CD1c-positive myeloid dendritic cell (primary cell): ENCODE data around the gene PBRM1.
A peak's percentile ranks its signal among the peaks of the same experiment; 100 is the strongest.

Source experiments
- DNase-seq: peaks from one replicate; pipeline ENCODE4 v3.0.0-alpha.2; 2016; ENCODE audit errors: extremely low spot score

The PBRM1 gene

DNA sequence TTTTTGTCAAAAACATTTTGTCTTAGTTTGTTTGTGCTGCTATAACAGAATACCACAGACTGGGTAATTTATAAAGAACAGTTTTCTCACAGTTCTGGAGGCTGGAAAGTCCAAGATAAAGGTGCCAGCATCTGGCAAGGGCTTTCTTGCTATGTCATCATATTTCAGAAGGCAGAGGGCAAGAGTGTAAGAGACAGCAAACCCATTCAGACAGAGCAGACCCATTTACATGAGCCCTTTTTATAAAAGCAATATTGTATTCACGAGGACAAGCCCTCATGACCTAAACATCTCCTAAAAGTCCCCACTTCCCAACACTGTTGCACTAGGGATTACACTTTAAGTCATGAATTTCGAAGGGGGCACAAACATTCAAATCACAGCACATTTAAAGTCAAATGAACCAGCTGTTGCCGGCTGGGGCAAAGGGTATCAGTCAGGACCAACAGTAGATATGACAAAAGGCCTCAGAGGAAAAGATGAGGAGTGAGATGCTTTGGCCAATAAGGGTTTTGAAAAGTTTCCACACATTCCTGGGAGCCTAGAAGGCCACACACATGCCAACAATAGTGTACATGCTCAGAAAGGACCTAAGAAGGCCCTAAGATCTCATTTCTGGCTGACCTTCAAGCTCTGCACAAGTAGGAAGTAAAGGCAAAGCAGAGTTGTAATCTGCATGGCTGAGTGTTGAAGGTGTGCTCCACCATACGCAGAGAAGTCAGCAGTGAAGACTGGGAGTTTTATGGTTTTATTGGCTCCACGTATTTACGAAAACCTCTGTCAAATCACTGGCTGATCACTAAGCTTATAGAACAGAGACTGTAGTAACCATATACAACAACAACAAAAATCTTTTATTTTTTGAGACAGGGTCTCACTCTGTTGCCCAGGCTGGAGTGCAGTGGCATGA is 111.4 kb downstream of the PBRM1 start:
- DNase-seq = no peak

- DNase-seq = no peak
These were observed 113.5 kb downstream of the PBRM1 start for GRCh38 chr3:52572221-52572620.

DNA sequence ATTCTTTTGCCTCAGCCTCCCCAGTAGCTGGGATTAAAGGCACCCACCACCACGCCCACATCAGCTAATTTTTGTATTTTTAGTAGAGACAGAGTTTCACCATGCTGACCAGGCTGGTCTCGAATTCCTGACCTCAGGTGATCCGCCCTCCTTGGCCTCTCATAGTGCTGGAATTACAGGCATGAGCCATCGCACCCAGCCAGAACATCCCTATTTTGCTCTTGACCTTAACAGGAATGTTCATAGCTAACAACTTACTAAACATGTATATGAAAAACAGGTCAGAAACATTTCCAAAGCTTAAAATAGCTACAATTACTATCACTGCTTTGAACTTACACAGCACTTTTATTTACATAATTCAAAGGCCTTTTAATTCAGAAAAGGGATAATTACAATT is 115.6 kb downstream of the PBRM1 start:
- no peak for DNase-seq

- DNase-seq = no peak
These were observed 117.6 kb downstream of the PBRM1 start for GRCh38 chr3:52568069-52568468.

DNA sequence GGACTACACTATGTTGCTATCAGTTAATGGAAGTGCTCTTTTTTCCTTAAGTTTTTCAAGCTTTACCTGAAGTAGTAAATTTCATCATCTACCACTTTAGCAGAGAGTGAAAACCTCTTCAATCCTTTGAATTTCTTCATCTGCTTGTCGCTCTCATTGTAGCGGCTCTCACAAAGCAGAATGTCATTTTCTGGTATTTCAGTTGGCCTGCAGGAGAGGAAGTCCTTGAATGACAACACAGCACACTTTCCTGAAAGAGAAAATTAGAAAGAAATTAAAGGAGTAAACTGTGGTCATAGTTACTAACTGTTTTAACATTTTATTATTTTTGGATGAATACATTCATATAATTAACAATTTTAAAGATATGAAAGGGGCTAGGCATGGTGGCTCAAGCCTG is 121.7 kb downstream of the PBRM1 start:
- no peak for DNase-seq

- DNase-seq = no peak
These were observed 124.5 kb downstream of the PBRM1 start for GRCh38 chr3:52561028-52561747.

- no peak for DNase-seq
These were observed 127.3 kb downstream of the PBRM1 start for GRCh38 chr3:52558436-52558835.

GRCh38 chr3:52557011-52557960 is 128.4 kb downstream of the PBRM1 start:
- no peak for DNase-seq

- no peak for DNase-seq
These were observed 130.7 kb downstream of the PBRM1 start for GRCh38 chr3:52555056-52555455.

DNA sequence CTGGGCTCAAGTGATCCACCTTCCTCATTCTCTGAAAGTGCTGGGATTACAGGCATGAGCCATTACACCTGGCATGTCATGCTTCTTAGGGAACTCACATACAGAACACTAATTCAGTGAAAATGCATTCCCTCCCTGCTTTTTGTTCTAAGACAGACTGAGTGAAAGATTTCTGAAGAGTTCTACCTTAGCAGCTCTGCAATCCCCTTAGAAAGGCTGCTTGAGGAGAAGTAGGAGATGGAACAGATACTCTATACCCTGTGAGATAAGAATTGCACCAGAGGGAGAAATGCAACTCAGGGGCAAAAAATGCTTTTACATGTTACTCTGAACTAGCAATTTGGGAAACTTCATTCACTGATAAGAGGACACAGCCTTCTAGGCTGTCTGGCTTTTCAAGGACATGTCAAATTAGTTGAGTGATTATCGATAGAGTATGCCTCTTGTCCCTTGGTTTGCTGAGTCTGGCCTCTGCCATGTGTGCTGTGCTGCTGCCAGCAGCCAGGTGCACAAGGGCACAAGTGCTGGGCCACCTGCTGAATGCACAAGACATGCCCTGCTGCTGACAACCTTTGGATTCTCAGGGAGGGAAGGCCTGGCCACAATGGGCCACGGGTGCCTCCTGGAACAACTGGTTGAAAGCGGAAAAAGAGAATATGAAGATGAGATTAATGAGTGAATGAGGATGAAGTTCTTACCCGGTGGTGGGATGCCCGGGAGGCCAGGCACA is 131.5 kb downstream of the PBRM1 start:
- no peak for DNase-seq

DNA sequence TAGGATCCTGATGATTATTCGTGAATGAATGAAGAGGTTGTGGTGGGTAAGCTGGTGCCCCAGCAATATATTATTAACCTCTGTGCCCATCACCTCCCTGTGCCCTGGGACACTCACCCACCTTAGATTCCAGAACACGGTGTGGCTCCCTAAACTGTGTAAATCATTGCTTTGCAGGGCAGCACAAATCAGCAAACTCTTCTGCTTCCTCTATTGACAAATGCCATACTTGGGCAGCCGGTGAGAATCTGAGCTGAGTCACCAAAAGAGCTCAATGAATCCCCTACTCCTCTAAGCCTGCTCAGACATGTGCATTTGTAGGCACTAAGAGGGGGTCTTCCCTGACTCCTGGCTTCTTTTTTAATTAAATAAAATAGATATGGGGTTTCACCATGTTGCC is 133.6 kb downstream of the PBRM1 start:
- DNase-seq = no peak

DNA sequence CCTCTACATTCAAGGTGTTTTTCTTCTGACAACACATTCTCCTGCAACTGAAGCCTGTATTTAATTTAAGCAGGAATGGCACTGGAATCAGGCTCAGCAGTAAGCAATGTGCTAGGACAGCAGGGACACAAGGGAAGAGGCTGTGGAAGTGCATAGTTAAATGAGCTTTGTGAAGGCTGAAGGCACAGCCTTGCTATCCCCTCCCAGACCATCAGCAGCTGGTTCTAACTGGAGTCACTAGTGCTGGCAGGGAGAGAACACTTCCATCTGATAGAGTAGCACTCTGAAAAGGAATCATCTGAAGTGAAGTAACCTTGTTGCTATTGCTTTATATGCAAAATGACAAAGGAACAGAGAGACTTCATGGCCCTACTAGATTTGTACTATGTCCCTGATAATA is 134.6 kb downstream of the PBRM1 start:
- DNase-seq = no peak

- no peak for DNase-seq
These were observed 138.6 kb downstream of the PBRM1 start for GRCh38 chr3:52547143-52547542.

DNA sequence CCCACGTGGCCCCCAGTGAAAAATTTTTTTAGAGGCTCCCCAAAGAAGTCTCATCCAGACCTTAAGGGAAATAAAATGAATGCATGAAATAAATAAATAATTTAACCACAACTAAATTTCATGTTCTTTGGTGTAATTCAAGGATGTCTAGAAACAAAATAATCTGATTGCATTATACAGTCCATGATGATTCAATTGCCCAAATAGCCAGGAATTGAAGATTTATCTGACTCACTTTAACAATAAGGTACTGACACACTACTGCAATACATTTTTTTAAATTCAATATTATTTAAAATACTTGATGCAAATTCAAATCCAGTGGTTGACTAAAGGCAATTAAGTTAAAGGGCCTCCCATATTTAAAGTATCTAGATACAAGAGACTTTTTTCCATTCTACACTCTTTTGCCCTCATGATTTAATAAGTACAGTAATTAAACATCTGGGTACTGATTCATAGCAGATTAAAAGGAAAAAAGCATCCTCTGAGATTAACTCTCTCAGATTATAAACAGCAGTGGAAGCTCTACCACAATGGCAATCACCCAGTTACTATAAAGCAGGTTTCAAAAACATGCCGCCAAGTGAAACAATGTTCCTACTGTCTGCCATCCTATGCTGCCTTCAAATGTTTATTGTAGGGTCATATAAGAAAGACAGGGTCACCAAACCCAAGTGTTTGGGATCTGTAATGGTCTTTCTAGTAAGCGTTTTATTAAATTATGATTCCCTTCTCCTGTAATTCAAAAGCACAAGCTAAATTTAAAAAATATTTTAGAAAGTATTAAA is 139.4 kb downstream of the PBRM1 start:
- no peak for DNase-seq

DNA sequence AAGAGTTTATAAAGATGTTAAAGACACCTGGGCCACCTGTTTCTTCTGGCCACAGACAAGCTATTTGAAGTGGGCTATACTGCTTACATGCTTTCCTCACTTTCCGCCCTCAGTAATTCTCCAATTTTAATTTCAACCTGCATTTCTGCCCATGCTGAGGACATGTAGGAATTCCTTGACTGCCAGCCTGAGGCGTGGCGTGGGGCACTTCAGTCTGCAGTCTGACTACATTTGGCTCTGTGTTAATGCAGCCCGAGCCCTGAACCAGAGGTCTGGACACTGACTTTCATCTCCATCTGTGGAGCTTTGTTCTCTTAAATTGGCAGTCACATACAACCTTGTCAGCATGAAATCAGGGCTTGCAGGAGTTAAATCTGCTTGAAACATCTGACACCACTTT is 140.8 kb downstream of the PBRM1 start:
- no peak for DNase-seq

DNA sequence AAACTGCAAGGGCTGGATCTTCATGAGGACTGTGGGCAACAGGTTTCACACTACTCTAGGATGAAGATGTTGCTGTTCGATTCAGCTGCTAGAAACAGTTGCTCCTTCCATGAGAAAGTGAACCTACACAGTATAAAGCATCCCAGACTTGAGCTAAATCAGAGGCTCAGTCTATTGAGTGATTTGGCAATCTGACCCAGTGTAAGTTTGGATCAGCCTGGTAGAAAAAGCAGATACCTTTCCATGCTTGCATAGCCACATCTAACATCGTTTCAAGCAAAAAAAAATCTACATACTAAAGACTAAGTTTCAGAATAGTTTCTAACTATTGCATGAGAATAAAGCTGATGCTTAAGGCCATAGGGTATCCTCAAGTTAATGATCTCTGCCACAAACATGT is 144.7 kb downstream of the PBRM1 start:
- no peak for DNase-seq

DNA sequence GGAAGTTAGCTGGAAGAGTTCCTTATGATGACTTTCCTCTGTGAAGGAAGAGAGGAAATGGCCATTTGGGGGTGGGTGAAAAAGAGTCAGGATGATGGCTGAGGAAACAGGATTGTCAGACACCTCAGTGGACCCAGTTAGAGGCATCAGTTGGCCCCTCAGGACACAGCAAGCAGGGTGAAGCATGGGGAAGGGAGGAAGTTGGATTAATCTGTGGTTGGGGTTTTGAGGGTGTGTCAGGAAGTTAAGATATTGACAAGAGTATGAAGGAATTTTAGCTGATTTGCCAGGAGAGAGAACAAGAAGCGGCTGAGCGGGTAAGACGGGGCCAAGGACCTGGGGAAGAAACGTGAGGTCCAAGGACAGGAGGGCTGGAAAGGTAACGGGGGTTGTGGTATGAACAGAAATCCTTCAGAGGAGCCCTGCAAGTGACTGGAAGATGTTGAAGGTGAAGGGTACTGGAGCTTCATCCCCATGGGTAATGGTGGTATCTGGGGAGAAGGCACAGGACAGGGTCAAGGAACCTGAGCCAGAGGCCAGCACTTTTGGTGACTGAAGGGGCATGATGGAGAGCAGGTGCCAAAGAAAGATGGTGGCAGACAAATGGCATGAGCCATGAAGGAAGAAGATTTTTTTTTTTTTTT is 146.6 kb downstream of the PBRM1 start:
- DNase-seq = peak; percentile 16

DNA sequence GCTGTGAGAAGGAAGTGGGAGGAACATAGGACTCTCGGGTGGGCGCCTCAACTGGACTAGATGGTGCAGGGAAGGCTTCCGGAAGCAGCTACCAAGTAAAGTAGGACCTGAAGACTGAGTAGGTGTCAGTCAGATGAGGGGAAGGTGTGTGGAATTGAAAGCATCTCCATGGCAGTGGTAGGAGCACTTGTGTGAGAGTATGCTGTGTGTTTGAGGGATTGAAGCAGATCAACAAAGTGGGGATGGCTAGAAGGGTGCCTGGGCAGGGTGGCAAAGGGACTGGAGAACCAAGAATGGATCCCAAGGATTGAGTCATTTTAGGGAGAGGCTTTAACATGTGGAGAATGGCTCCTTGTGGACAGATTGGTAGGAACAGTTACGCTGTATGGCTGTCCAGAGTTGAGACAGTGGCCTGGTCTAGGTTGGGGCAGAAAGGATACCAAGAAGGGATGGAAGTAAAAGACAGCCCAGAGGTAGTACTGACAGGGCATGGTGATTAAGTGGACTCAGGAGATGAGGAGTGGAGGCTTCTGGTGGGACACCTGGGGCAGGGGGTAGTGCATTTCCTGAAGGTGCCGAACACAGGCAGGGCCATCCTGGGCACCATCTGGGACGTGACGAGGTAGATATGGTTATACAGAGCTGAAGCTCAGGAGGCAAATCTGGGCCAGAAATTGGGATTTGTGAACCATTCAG is 147.8 kb downstream of the PBRM1 start:
- no peak for DNase-seq

DNA sequence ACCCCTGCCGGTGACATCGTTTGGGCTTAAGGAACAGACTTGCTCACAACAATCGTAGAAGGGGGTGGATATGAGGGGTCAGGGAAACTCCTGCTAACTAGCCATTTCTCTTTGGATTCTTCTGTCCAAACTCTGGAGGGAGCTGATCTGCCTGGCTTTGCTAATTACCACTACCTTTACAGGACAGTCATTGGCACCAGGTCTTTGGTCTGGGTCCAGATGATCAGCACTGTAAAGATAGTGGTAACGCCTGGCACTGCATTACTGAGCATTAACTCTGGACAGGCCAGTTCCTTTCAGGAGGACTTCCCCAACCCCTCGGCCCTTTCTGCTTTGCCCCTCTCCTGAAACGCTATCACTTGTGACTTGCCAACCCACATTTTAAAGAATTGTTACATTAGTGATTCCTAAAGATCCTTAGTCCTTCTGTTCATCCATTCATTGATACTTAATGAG is 148.5 kb downstream of the PBRM1 start:
- DNase-seq = no peak
